ENCODE results near the gene RIN3. TPM values are rescaled to one million over a fixed set of nuclear protein-coding genes. Genes with fewer than 3 reads are reported as not detected.

Gene RIN3
- polyA plus RNA-seq, 3 donors, result 42.8 to 144 (median 54.6) TPM

DNA sequence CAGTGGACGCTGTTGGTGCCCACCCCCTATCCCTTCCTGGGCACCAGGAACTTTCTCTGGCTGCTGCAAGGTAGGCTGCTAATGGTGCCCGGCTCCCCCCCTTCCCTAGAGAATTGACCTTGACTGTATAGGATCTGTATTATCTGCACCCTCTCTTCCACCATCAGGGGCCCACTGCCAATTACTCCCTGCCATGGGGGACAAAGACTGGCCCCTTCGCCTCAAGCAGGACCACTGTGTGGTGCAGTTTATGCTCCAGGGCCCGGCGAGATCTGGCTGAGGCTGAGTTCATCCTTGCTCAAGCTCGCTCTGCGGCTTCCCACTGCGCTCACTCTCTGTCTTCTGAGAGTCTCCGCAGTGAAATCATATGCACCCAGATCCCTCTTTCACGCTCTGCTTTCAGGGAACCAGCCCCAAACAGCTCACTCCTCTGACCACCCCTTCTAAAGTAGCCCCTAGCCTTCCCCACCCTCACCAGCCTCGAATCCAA is 139.6 kb downstream of the RIN3 start:
- H3K36me3 Mint-ChIP-seq, result peaks cover 54 to 74% of the 10 kb centered on the region in 2 donors
- Histone ChIP-seq H4K20me1 (ENCODE audit: insufficient read depth, low read length) (peaks cover 53% of the 10 kb centered on the region), H3K4me2 (replicated peaks; ENCODE audit: extremely low read depth, low read length, poor library complexity, severe bottlenecking) (peak overlapping the region; percentile 89), H3K79me2 (ENCODE audit: insufficient read depth, low read length) (peaks cover 86% of the 10 kb centered on the region), H3K36me3 (replicated peaks in 1 of 2; ENCODE audit: control insufficient read depth in 1 of 2, insufficient read depth in 2 of 2, low read length in 2 of 2) (peaks cover 16 to 33% of the 10 kb centered on the region in 2 donors), H3K4me3 (replicated peaks in 1 of 3; ENCODE audit: low read depth in 2 of 3, low read length in 3 of 3) (peak overlapping the region; percentile 89 to 96 (median 96)), H3K4me1 (ENCODE audit: control insufficient read depth in 1 of 2, insufficient read depth in 2 of 2, low read length in 2 of 2) (peaks cover 72 to 82% of the 10 kb centered on the region in 2 donors), H3K9ac (ENCODE audit: insufficient read depth, low read length, poor library complexity, severe bottlenecking) (peak overlapping the region; percentile 91), H3K27ac (ENCODE audit: low read depth in 1 of 2, low read length in 2 of 2) (peak overlapping the region; percentile 98 to 99), H3K9me3 (replicated peaks in 1 of 2; ENCODE audit: control insufficient read depth in 1 of 2, insufficient read depth in 1 of 2, low read length in 2 of 2) (no peaks in the 10 kb centered on the region), H3K27me3 (ENCODE audit: control insufficient read depth in 2 of 2, insufficient read depth in 2 of 2, low read length in 2 of 2) (no peaks in the 10 kb centered on the region), H2AFZ (ENCODE audit: insufficient read depth, low read depth, low read length, poor library complexity, severe bottlenecking) (no peak overlapping the region)
- TF ChIP-seq, protein P1, sequence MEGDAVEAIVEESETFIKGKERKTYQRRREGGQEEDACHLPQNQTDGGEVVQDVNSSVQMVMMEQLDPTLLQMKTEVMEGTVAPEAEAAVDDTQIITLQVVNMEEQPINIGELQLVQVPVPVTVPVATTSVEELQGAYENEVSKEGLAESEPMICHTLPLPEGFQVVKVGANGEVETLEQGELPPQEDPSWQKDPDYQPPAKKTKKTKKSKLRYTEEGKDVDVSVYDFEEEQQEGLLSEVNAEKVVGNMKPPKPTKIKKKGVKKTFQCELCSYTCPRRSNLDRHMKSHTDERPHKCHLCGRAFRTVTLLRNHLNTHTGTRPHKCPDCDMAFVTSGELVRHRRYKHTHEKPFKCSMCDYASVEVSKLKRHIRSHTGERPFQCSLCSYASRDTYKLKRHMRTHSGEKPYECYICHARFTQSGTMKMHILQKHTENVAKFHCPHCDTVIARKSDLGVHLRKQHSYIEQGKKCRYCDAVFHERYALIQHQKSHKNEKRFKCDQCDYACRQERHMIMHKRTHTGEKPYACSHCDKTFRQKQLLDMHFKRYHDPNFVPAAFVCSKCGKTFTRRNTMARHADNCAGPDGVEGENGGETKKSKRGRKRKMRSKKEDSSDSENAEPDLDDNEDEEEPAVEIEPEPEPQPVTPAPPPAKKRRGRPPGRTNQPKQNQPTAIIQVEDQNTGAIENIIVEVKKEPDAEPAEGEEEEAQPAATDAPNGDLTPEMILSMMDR (IDR thresholded peaks at IDR 0.05), result no peak
- 0% methylated on average over 9 of the region's 11 CpGs for WGBS (ENCODE audit: insufficient coverage)
- H3K9me3 Mint-ChIP-seq, result peaks cover 0 to 3% (median 0%) of the 10 kb centered on the region in 7 donors
- intact Hi-C loops (cut with micrococcal nuclease), result loop anchor here (5.0 to 10.0 kb wide), 4 partner anchors 68 to 256 kb away; partner anchors contain the start of gene RIN3 (in 1 of the 2)
- H3K4me1 Mint-ChIP-seq, result peaks cover 71% of the 10 kb centered on the region
- peak overlapping the region; percentile 100 for H3K27ac Mint-ChIP-seq
- DNase-seq, result no peak
- H3K27me3 Mint-ChIP-seq (ENCODE audit: low read depth in 3 of 3), result peaks cover 0 to 3% (median 2%) of the 10 kb centered on the region in 3 donors
- H3K4me3 Mint-ChIP-seq, result peak overlapping the region; percentile 100

DNA sequence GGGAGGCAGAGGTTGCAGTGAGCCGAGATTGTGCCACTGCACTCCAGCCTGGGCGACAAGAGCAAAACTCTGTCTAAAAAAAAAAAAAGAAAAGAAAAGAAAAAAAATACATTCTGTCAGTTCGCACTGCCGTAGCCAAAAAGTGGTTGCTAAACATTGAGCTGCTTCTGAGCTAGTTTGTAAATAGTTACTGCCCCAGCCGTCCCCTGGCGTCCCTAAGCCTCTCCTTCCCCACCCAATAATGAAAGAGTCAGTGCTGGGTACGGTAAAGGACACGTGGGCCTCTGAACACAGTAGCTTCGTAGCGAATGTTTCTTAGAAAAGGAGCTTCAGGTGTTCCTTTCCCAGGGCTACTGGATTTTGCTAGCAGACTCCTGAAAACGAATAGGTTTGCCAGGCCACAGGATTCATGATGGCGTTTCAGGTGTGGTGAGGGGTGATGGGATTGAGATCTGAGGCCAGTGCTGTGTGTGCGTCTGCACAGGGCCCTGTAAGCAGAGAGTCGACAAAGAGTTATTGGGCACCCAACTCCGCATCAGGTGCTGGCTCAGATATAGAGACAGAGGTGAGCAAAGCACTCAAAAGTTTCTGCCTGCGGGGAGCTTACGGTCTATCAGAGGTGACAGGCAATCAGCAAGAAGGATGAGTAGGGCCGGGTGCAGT is 140.8 kb downstream of the RIN3 start:
- peak overlapping the region; percentile 89 for H3K4me2 ChIP-seq (replicated peaks; ENCODE audit: extremely low read depth, low read length, poor library complexity, severe bottlenecking)
- peak overlapping the region; percentile 91 for H3K9ac ChIP-seq (ENCODE audit: insufficient read depth, low read length, poor library complexity, severe bottlenecking)
- H3K4me3 Mint-ChIP-seq, result peak overlapping the region; percentile 100
- peaks cover 56 to 75% of the 10 kb centered on the region in 2 donors for H3K36me3 Mint-ChIP-seq
- H3K27me3 Mint-ChIP-seq (ENCODE audit: low read depth in 3 of 3), result peaks cover 0 to 3% (median 2%) of the 10 kb centered on the region in 3 donors
- no peak for DNase-seq
- H3K4me1 ChIP-seq (ENCODE audit: control insufficient read depth in 1 of 2, insufficient read depth in 2 of 2, low read length in 2 of 2), result peaks cover 72 to 82% of the 10 kb centered on the region in 2 donors
- H3K27me3 ChIP-seq (ENCODE audit: control insufficient read depth in 2 of 2, insufficient read depth in 2 of 2, low read length in 2 of 2), result no peaks in the 10 kb centered on the region
- peak overlapping the region; percentile 90 to 98 for H3K27ac ChIP-seq (ENCODE audit: low read depth in 1 of 2, low read length in 2 of 2)
- intact Hi-C loops (cut with micrococcal nuclease), result loop anchor here (5.0 to 10.0 kb wide), 4 partner anchors 70 to 257 kb away; partner anchors contain the start of gene RIN3 (in 1 of the 2)
- peaks cover 86% of the 10 kb centered on the region for H3K79me2 ChIP-seq (ENCODE audit: insufficient read depth, low read length)
- 12% methylated on average over 12 of the region's 18 CpGs for WGBS (ENCODE audit: insufficient coverage)
- TF ChIP-seq, protein P1 (IDR thresholded peaks at IDR 0.05), result no peak
- peak overlapping the region; percentile 100 for H3K27ac Mint-ChIP-seq
- H3K4me3 ChIP-seq (replicated peaks in 1 of 3; ENCODE audit: low read depth in 2 of 3, low read length in 3 of 3), result peak overlapping the region; percentile 89 to 96 (median 96)
- H3K36me3 ChIP-seq (replicated peaks in 1 of 2; ENCODE audit: control insufficient read depth in 1 of 2, insufficient read depth in 2 of 2, low read length in 2 of 2), result peaks cover 27 to 45% of the 10 kb centered on the region in 2 donors
- H4K20me1 ChIP-seq (ENCODE audit: insufficient read depth, low read length), result peaks cover 62% of the 10 kb centered on the region
- peaks cover 0 to 3% (median 0%) of the 10 kb centered on the region in 7 donors for H3K9me3 Mint-ChIP-seq
- H3K9me3 ChIP-seq (replicated peaks in 1 of 2; ENCODE audit: control insufficient read depth in 1 of 2, insufficient read depth in 1 of 2, low read length in 2 of 2), result no peaks in the 10 kb centered on the region
- peaks cover 71% of the 10 kb centered on the region for H3K4me1 Mint-ChIP-seq
- H2AFZ ChIP-seq (ENCODE audit: insufficient read depth, low read depth, low read length, poor library complexity, severe bottlenecking), result no peak overlapping the region
